ENCODE data around the gene STARD10.

The STARD10 gene

GRCh38 chr11:72722050-72722748, 71.6 kb downstream of the STARD10 start:
- peak overlapping the region; percentile 36 for H3K4me3 ChIP-seq (ENCODE audit: severe bottlenecking)
- peaks cover 12% of the 10 kb centered on the region for H3K4me1 ChIP-seq (ENCODE audit: insufficient read depth, poor library complexity, severe bottlenecking)
- H3K36me3 ChIP-seq (ENCODE audit: low read depth): peaks cover 10% of the 10 kb centered on the region
- peak overlapping the region; percentile 79 for H3K27ac ChIP-seq (ENCODE audit: poor library complexity, severe bottlenecking)
- peak; percentile 83 for DNase-seq (ENCODE audit: low spot score)
- peak; percentile 88 for ATAC-seq (ENCODE audit: low read depth)
- no peak for TF ChIP-seq CTCF (IDR thresholded peaks at IDR 0.05; ENCODE audit: poor library complexity, severe bottlenecking)
- H3K9me3 ChIP-seq (ENCODE audit: severe bottlenecking): no peaks in the 10 kb centered on the region
- H3K27me3 ChIP-seq (ENCODE audit: insufficient read depth, poor library complexity, severe bottlenecking): no peaks in the 10 kb centered on the region

GRCh38 chr11:72721689-72722049, 72.2 kb downstream of the STARD10 start:
- DNase-seq (ENCODE audit: low spot score) (no peak), ATAC-seq (ENCODE audit: low read depth) (peak; percentile 51)
- Histone ChIP-seq H3K36me3 (ENCODE audit: low read depth) (peaks cover 10% of the 10 kb centered on the region), H3K27me3 (ENCODE audit: insufficient read depth, poor library complexity, severe bottlenecking) (no peaks in the 10 kb centered on the region), H3K27ac (ENCODE audit: poor library complexity, severe bottlenecking) (peak overlapping the region; percentile 79), H3K4me3 (ENCODE audit: severe bottlenecking) (peak overlapping the region; percentile 36), H3K4me1 (ENCODE audit: insufficient read depth, poor library complexity, severe bottlenecking) (peaks cover 12% of the 10 kb centered on the region), H3K9me3 (ENCODE audit: severe bottlenecking) (no peaks in the 10 kb centered on the region)
- TF ChIP-seq CTCF (IDR thresholded peaks at IDR 0.05; ENCODE audit: poor library complexity, severe bottlenecking): no peak

DNA sequence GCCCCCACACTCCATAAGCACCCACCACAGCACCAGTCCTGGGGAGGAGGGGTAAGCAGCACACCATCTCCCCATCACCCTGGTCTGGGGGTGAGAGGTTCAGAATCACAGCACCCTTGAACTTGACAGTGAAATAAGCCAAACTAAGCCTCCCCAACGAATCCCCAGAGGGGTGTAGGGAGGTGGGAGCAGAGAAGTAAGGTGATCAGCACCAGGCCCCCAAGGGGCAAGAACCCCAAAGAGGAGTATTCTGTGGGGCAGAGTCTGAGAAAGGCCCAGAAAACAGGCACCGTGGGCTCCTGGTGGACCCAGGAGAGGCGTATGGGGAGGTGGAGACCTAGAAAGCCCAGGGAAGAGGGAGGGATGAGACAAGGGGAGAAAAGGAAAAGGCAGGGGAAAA, 72.6 kb downstream of the STARD10 start:
- DNase-seq (ENCODE audit: low spot score): no peak
- ATAC-seq (ENCODE audit: low read depth): no peak
- H3K4me1 ChIP-seq (ENCODE audit: insufficient read depth, poor library complexity, severe bottlenecking): peaks cover 12% of the 10 kb centered on the region
- peak overlapping the region; percentile 79 for H3K27ac ChIP-seq (ENCODE audit: poor library complexity, severe bottlenecking)
- no peaks in the 10 kb centered on the region for H3K9me3 ChIP-seq (ENCODE audit: severe bottlenecking)
- H3K4me3 ChIP-seq (ENCODE audit: severe bottlenecking): peak overlapping the region; percentile 36
- TF ChIP-seq CTCF (IDR thresholded peaks at IDR 0.05; ENCODE audit: poor library complexity, severe bottlenecking): no peak
- H3K36me3 ChIP-seq (ENCODE audit: low read depth): peaks cover 11% of the 10 kb centered on the region
- no peaks in the 10 kb centered on the region for H3K27me3 ChIP-seq (ENCODE audit: insufficient read depth, poor library complexity, severe bottlenecking)

GRCh38 chr11:72720784-72721183, 73.1 kb downstream of the STARD10 start:
- DNase-seq (ENCODE audit: low spot score): no peak
- Histone ChIP-seq H3K4me3 (ENCODE audit: severe bottlenecking) (peak overlapping the region; percentile 36), H3K36me3 (ENCODE audit: low read depth) (peaks cover 13% of the 10 kb centered on the region), H3K27ac (ENCODE audit: poor library complexity, severe bottlenecking) (peak overlapping the region; percentile 79), H3K9me3 (ENCODE audit: severe bottlenecking) (no peaks in the 10 kb centered on the region), H3K4me1 (ENCODE audit: insufficient read depth, poor library complexity, severe bottlenecking) (peaks cover 12% of the 10 kb centered on the region), H3K27me3 (ENCODE audit: insufficient read depth, poor library complexity, severe bottlenecking) (no peaks in the 10 kb centered on the region)
- no peak for ATAC-seq (ENCODE audit: low read depth)
- no peak for TF ChIP-seq CTCF (IDR thresholded peaks at IDR 0.05; ENCODE audit: poor library complexity, severe bottlenecking)

DNA sequence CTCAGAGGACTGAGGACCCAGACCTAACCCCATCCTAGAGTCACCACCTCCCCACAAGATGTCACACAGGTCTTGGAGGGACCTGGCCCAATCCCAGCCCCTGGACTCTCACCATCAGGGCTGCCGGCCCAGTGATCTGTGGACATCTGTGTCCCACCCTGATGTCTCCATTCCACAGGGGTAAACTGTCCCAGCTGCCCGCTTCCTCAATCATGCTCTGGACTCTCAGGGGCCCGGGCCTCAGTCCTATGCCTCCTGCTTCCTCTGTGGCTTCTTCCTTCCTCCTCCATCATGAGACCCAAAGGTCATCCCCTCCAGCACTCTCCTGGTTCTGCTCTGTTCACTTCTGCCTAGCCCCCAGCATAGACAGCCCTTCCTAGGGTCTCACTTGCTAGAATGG, 73.8 kb downstream of the STARD10 start:
- H3K4me3 ChIP-seq (ENCODE audit: severe bottlenecking): no peak overlapping the region
- peaks cover 11% of the 10 kb centered on the region for H3K4me1 ChIP-seq (ENCODE audit: insufficient read depth, poor library complexity, severe bottlenecking)
- H3K36me3 ChIP-seq (ENCODE audit: low read depth): peaks cover 15% of the 10 kb centered on the region
- H3K9me3 ChIP-seq (ENCODE audit: severe bottlenecking): no peaks in the 10 kb centered on the region
- no peaks in the 10 kb centered on the region for H3K27me3 ChIP-seq (ENCODE audit: insufficient read depth, poor library complexity, severe bottlenecking)
- ATAC-seq (ENCODE audit: low read depth) (no peak), DNase-seq (ENCODE audit: low spot score) (no peak)
- no peak overlapping the region for H3K27ac ChIP-seq (ENCODE audit: poor library complexity, severe bottlenecking)
- no peak for TF ChIP-seq CTCF (IDR thresholded peaks at IDR 0.05; ENCODE audit: poor library complexity, severe bottlenecking)
